GM12878 (cell line): ENCODE data around the gene MYO18B.

ENCODE experiments used
- CTCF ChIP-seq, 3 experiments: IDR thresholded peaks in 2 of 3; conservative IDR thresholded peaks in 1 of 3; 2 replicates each; pipeline ENCODE4 v1.5.1; 2011; ENCODE audit warnings: low read depth in 3 of 3, low read length in 3 of 3, mild to moderate bottlenecking in 3 of 3, control low read depth in 2 of 3, moderate library complexity in 2 of 3, inconsistent platforms in 1 of 3, mixed read lengths in 1 of 3; ENCODE audit not compliant: control insufficient read depth in 2 of 3, insufficient read depth in 1 of 3; ENCODE audit errors: extremely low read depth in 1 of 3
- KDM1A ChIP-seq: fragments of 200-600 bp; sonication (generic); IDR thresholded peaks from 2 replicates; pipeline ENCODE4 v1.6.1; 2016; ENCODE audit warnings: borderline replicate concordance
- LARP7 ChIP-seq: fragments of 450-650 bp; IDR thresholded peaks from 2 replicates; pipeline ENCODE4 v1.6.1; 2017; ENCODE audit warnings: mild to moderate bottlenecking
- NBN ChIP-seq: fragments of 450-650 bp; IDR thresholded peaks from 2 replicates; pipeline ENCODE4 v1.6.1; 2016
- POLR2A ChIP-seq: IDR thresholded peaks from 2 replicates; pipeline ENCODE4 v1.6.1; 2011; ENCODE audit warnings: low read depth, mild to moderate bottlenecking, low read length
- YY1 ChIP-seq: IDR thresholded peaks from 2 replicates; pipeline ENCODE4 v1.6.1; 2011; ENCODE audit warnings: low read depth, mild to moderate bottlenecking, low read length

DNA sequence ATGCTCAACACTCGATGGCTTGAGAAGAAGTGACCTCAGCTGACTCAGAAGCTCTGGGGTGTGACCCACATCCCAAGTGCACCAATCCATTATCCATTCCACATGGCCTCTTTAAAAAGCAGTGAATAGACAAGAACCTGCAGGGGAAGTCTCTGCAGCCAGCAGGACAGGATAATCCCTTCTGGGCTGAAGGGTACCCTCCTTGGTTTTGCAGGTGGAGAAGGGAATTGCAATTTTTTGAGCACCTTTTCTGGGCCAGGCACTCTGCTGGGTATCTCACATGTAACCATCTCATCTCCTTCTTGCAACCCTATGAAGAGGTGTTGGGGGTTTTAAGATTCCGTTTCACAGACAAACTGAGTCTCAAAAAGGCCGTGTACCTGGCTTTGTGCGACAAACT, 76.6 kb downstream of the MYO18B start:
- TF ChIP-seq KDM1A, result no peak
- no peak for TF ChIP-seq POLR2A
- TF ChIP-seq CTCF (IDR thresholded peaks at IDR 0.05 in 2 of 3, conservative IDR thresholded peaks at IDR 0.05 in 1 of 3; ENCODE audit: control insufficient read depth in 2 of 3, extremely low read depth in 1 of 3, insufficient read depth in 1 of 3, low read depth in 3 of 3, low read length in 3 of 3), result no peak
- no peak for TF ChIP-seq YY1
- TF ChIP-seq LARP7, result no peak
- no peak for TF ChIP-seq NBN
